ENCODE measurements around the gene SRA1.

The SRA1 gene

GRCh38 chr5:140557965-140558364 is 692 bp upstream of the SRA1 start:
- ChIA-PET CTCF (interaction anchor here (0.6 to 2.9 kb wide), 2 partner anchors 77 to 162 kb away, joined by 5 to 11 read pairs; no protein-coding TSS in a partner anchor), POLR2A (interaction anchor here (0.5 to 2.2 kb wide), 12 partner anchors 8 to 161 kb away, joined by 3 to 19 read pairs (median 6); partner anchors contain the start of genes ANKHD1, CD14, EIF4EBP3 and HARS1)
- TF ChIP-seq ZNF621 (tag by site-specific recombination; IDR thresholded peaks at IDR 0.05): no peak
- TF ChIP-seq OSR2 (tag by site-specific recombination; IDR thresholded peaks at IDR 0.05): no peak
- no peak for TF ChIP-seq BCL6B (tag by site-specific recombination; IDR thresholded peaks at IDR 0.05)
- TF ChIP-seq ZNF391 (tag by site-specific recombination; IDR thresholded peaks at IDR 0.05; ENCODE audit: borderline replicate concordance, low read depth): no peak
- no peak for TF ChIP-seq OVOL3 (tag by site-specific recombination; IDR thresholded peaks at IDR 0.05)
- no peak for TF ChIP-seq ELK4 (IDR thresholded peaks at IDR 0.05; ENCODE audit: borderline replicate concordance, low read depth, low read length)
- TF ChIP-seq ZNF704 (tag by site-specific recombination; IDR thresholded peaks at IDR 0.05): no peak
- TF ChIP-seq PRDM6 (tag by site-specific recombination; IDR thresholded peaks at IDR 0.05): no peak
- no peak for TF ChIP-seq ZFP3 (tag by site-specific recombination; IDR thresholded peaks at IDR 0.05; ENCODE audit: low read depth)
- TF ChIP-seq ZNF76 (tag by site-specific recombination; IDR thresholded peaks at IDR 0.05; ENCODE audit: borderline replicate concordance, low read depth): no peak
- TF ChIP-seq ZNF292 (tag by site-specific recombination; IDR thresholded peaks at IDR 0.05; ENCODE audit: borderline replicate concordance, low read depth): no peak
- TF ChIP-seq ZBTB17 (tag by site-specific recombination; IDR thresholded peaks at IDR 0.05): no peak
- TF ChIP-seq REPIN1 (tag by site-specific recombination; IDR thresholded peaks at IDR 0.05; ENCODE audit: low read depth): no peak
- TF ChIP-seq ZBTB7A (tag by site-specific recombination; IDR thresholded peaks at IDR 0.05; ENCODE audit: low read depth): no peak
- no peak for TF ChIP-seq ZNF155 (tag by site-specific recombination; IDR thresholded peaks at IDR 0.05)
- H3K4me3 ChIP-seq (ENCODE audit: low read depth, low read length): no peak overlapping the region; the same call in 1 of the 2 replicates
- no peaks in the 10 kb centered on the region for H3K9me3 ChIP-seq (ENCODE audit: control insufficient read depth, insufficient read depth, low read depth, low read length)
- peaks cover 0 to 57% of the 10 kb centered on the region in 2 experiments; a peak in 2 of 3 replicates for H3K36me3 ChIP-seq (ENCODE audit: control insufficient read depth in 2 of 2, insufficient read depth in 1 of 2, low read length in 2 of 2)
- 0 out of 2 replicates have a peak, but pooled peaks cover 4% of the 10 kb centered on the region for H3K4me1 ChIP-seq (ENCODE audit: control insufficient read depth, insufficient read depth, low read length)
- H3K27ac ChIP-seq (ENCODE audit: extremely low read depth, low read depth, low read length): peak overlapping the region; percentile 71

GRCh38 chr5:140556438-140556837 is 835 bp downstream of the SRA1 start:
- Histone ChIP-seq H3K27ac (ENCODE audit: extremely low read depth, low read depth, low read length) (no peak overlapping the region), H3K9me3 (ENCODE audit: control insufficient read depth, insufficient read depth, low read depth, low read length) (no peaks in the 10 kb centered on the region), H3K4me1 (ENCODE audit: control insufficient read depth, insufficient read depth, low read length) (0 out of 2 replicates have a peak, but pooled peaks cover 4% of the 10 kb centered on the region), H3K4me3 (ENCODE audit: low read depth, low read length) (peak overlapping the region; percentile 90), H3K36me3 (ENCODE audit: control insufficient read depth in 2 of 2, insufficient read depth in 1 of 2, low read length in 2 of 2) (peaks cover 0 to 58% of the 10 kb centered on the region in 2 experiments; a peak in 2 of 3 replicates)
- POLR2A ChIA-PET: interaction anchor here (1.1 to 2.2 kb wide), 8 partner anchors 9 to 155 kb away, joined by 3 to 19 read pairs (median 8); partner anchors contain the start of genes ANKHD1, CD14, EIF4EBP3 and IK
- CTCF ChIA-PET: interaction anchor here (2.9 kb wide), 1 partner anchor 79 kb away, joined by 11 read pairs; no protein-coding TSS in a partner anchor
- TF ChIP-seq ATF2 (tag by site-specific recombination; IDR thresholded peaks at IDR 0.05; ENCODE audit: low read depth): 0 out of 2 replicates have a peak, but pooled peaks have one; percentile 38
- no peak for TF ChIP-seq ZNF184 (tag by site-specific recombination; IDR thresholded peaks at IDR 0.05)
- TF ChIP-seq PATZ1 (tag by site-specific recombination; IDR thresholded peaks at IDR 0.05): no peak
- 0 out of 2 replicates have a peak, but pooled peaks have one; percentile 23 for TF ChIP-seq ZNF391 (tag by site-specific recombination; IDR thresholded peaks at IDR 0.05; ENCODE audit: borderline replicate concordance, low read depth)
- TF ChIP-seq MZF1 (tag by site-specific recombination; IDR thresholded peaks at IDR 0.05; ENCODE audit: borderline replicate concordance): no peak
